Measurements from ENCODE around the gene TTYH1. TPM values are rescaled to one million over a fixed set of nuclear protein-coding genes. Genes with fewer than 3 reads are reported as not detected.

TTYH1 gene
- total and polyA plus RNA-seq, 2 of the 8 experiments (the other 6 are each of a cell fraction or from before 2014, with no cell fraction given), result 26.7 to 46.5 TPM

GRCh38 chr19:54430306-54431254 lies 15.3 kb downstream of the TTYH1 start (continued):
- TF ChIP-seq RNF2 (IDR thresholded peaks at IDR 0.05; ENCODE audit: borderline replicate concordance, low read depth, low read length, missing control alignments, poor library complexity, severe bottlenecking), result no peak
- TF ChIP-seq PHF8 (conservative IDR thresholded peaks at IDR 0.05; ENCODE audit: low read depth, low read length), result no peak
- 0 out of 3 replicates have a peak, but pooled peaks of 1 of the 2 experiments have one; percentile 13 for TF ChIP-seq POLR2A (IDR thresholded peaks at IDR 0.05; ENCODE audit: control extremely low read depth in 1 of 2, low read depth in 2 of 2, low read length in 2 of 2)
- TF ChIP-seq HDAC6 (IDR thresholded peaks at IDR 0.05; ENCODE audit: low read depth, low read length), result no peak
- TF ChIP-seq, protein P1, sequence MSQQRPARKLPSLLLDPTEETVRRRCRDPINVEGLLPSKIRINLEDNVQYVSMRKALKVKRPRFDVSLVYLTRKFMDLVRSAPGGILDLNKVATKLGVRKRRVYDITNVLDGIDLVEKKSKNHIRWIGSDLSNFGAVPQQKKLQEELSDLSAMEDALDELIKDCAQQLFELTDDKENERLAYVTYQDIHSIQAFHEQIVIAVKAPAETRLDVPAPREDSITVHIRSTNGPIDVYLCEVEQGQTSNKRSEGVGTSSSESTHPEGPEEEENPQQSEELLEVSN (IDR thresholded peaks at IDR 0.05), result no peak
- TF ChIP-seq MAX (IDR thresholded peaks at IDR 0.05), result no peak
- no peak for TF ChIP-seq HDAC2 (IDR thresholded peaks at IDR 0.05; ENCODE audit: borderline replicate concordance in 1 of 2, low read depth in 2 of 2, low read length in 2 of 2)
- no peak for TF ChIP-seq CBX8 (IDR thresholded peaks at IDR 0.05; ENCODE audit: borderline replicate concordance, low read depth, low read length)
- no peak for TF ChIP-seq CREB1 (IDR thresholded peaks at IDR 0.05)
- TF ChIP-seq TAF7 (optimal IDR thresholded peaks at IDR 0.05; ENCODE audit: borderline replicate concordance, low read depth, low read length), result no peak
- TF ChIP-seq SP1 (IDR thresholded peaks at IDR 0.05; ENCODE audit: low read depth, low read length), result peak; percentile 41; the same call in 1 of the 2 replicates
- peak; percentile 37 to 46 (median 42); a peak in 3 of 4 replicates for TF ChIP-seq CTCF (IDR thresholded peaks at IDR 0.05; ENCODE audit: control extremely low read depth in 1 of 3, insufficient read depth in 1 of 3, low read depth in 1 of 3, low read length in 3 of 3)

Data from H1 (cell line).